ENCODE data around the gene HMCN2. TPM values are rescaled to one million over a fixed set of nuclear protein-coding genes. Genes with fewer than 3 reads are reported as not detected.

The HMCN2 gene
- total RNA-seq, 6 donors from 2014 or later: 0.76 to 7.3 (median 1.5) TPM

GRCh38 chr9:130448035-130448624, 182.6 kb downstream of the HMCN2 start:
- ATAC-seq (ENCODE audit: low FRiP score in 2 of 2): no peak
- TF ChIP-seq EP300 (IDR thresholded peaks at IDR 0.05): no peak
- TF ChIP-seq CTCF (IDR thresholded peaks at IDR 0.05): no peak
- TF ChIP-seq POLR2AphosphoS5 (IDR thresholded peaks at IDR 0.05): no peak
- H3K4me1 ChIP-seq: peaks cover 64 to 71% (median 66%) of the 10 kb centered on the region in 4 donors

GRCh38 chr9:130448771-130449603, 183.4 kb downstream of the HMCN2 start:
- 92 to 96% methylated on average over 8 to 10 of the region's 10 CpGs for WGBS, 2 donors
- TF ChIP-seq EP300 (IDR thresholded peaks at IDR 0.05) (no peak), CTCF (IDR thresholded peaks at IDR 0.05) (no peak), POLR2A (IDR thresholded peaks at IDR 0.05) (no peak), POLR2AphosphoS5 (IDR thresholded peaks at IDR 0.05) (no peak)
- ATAC-seq (ENCODE audit: low FRiP score in 2 of 2): no peak

More at GRCh38 chr9:130448035-130448624, 182.6 kb downstream of the HMCN2 start:
- Histone ChIP-seq H3K4me3 (no peak overlapping the region), H3K27me3 (no peaks in the 10 kb centered on the region), H3K36me3 (no peaks in the 10 kb centered on the region), H3K27ac (peak overlapping the region in 1 of 4 donors; percentile 86), H3K9me3 (no peaks in the 10 kb centered on the region)
- no peak for DNase-seq
- WGBS, 2 donors: 47 to 69% methylated on average over 8 to 11 of the region's 12 CpGs

GRCh38 chr9:130450344-130451003, 184.9 kb downstream of the HMCN2 start:
- Histone ChIP-seq H3K4me3 (no peak overlapping the region), H3K27me3 (no peaks in the 10 kb centered on the region), H3K36me3 (no peaks in the 10 kb centered on the region), H3K9me3 (no peaks in the 10 kb centered on the region), H3K27ac (peak overlapping the region in 3 of 4 donors; percentile 70 to 80 (median 76)), H3K4me1 (peaks cover 54 to 66% (median 61%) of the 10 kb centered on the region in 4 donors)
- DNase-seq (peak in 1 of 2 donors; percentile 50), ATAC-seq (ENCODE audit: low FRiP score in 2 of 2) (no peak)
- TF ChIP-seq CTCF (IDR thresholded peaks at IDR 0.05): no peak
- TF ChIP-seq POLR2A (IDR thresholded peaks at IDR 0.05): no peak
- no peak for TF ChIP-seq EP300 (IDR thresholded peaks at IDR 0.05)
- TF ChIP-seq POLR2AphosphoS5 (IDR thresholded peaks at IDR 0.05): no peak
- 71 to 74% methylated on average over 6 to 15 of the region's 15 CpGs for WGBS, 2 donors

More at GRCh38 chr9:130448771-130449603, 183.4 kb downstream of the HMCN2 start:
- Histone ChIP-seq H3K4me3 (no peak overlapping the region), H3K27me3 (no peaks in the 10 kb centered on the region), H3K4me1 (peaks cover 65 to 76% (median 72%) of the 10 kb centered on the region in 4 donors), H3K27ac (no peak overlapping the region), H3K36me3 (no peaks in the 10 kb centered on the region), H3K9me3 (no peaks in the 10 kb centered on the region)
- DNase-seq: no peak

- Histone ChIP-seq H3K9me3 (no peaks in the 10 kb centered on the region), H3K4me1 (peaks cover 49 to 61% (median 56%) of the 10 kb centered on the region in 4 donors), H3K36me3 (no peaks in the 10 kb centered on the region), H3K27me3 (no peaks in the 10 kb centered on the region), H3K27ac (peak overlapping the region; percentile 41 to 80 (median 73)), H3K4me3 (no peak overlapping the region)
- ATAC-seq (ENCODE audit: low FRiP score in 2 of 2): no peak
- DNase-seq: peak in 1 of 2 donors; percentile 61
- 48 to 54% methylated on average over 13 to 14 of the region's 14 CpGs for WGBS, 2 donors
- TF ChIP-seq EP300 (IDR thresholded peaks at IDR 0.05) (no peak), CTCF (IDR thresholded peaks at IDR 0.05) (no peak), POLR2AphosphoS5 (IDR thresholded peaks at IDR 0.05) (no peak), POLR2A (IDR thresholded peaks at IDR 0.05) (no peak)
These were observed 185.4 kb downstream of the HMCN2 start for GRCh38 chr9:130451004-130451390.

All from upper lobe of left lung (tissue), 6 donors.